ENCODE measurements around the gene ZNF638. TPM values are rescaled to one million over a fixed set of nuclear protein-coding genes. Genes with fewer than 3 reads are reported as not detected.

Gene ZNF638
- total and polyA plus RNA-seq, 9 of the 15 experiments (the other 6 are each of a cell fraction or from before 2014, with no cell fraction given), result 53.3 to 165 (median 98.8) TPM

DNA sequence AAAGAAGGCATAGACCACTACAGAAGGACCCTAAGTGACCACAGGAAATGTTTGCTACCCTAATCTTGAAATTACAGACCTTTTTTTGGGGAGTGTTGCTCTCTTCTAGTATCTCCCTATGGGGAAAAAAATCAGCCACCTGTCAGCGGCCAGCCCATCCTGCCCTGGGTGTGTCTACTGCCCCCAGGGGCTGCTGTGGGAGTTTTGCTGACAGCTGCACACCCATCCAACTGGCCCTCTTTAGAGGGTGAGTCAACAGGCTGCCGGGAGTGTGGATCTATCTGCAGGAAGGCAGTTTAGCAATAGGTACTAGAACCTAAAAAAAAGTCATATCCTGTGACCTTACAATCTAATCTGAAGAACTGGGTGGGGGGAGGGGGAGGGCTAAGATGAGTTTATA, 121.0 kb downstream of the ZNF638 start (continued):
- TF ChIP-seq HMGXB4 (CRISPR knock-in tag; IDR thresholded peaks at IDR 0.05) (no peak), E2F3 (CRISPR knock-in tag; IDR thresholded peaks at IDR 0.05) (no peak), MYNN (IDR thresholded peaks at IDR 0.05) (no peak), MYNN (CRISPR knock-in tag; IDR thresholded peaks at IDR 0.05) (no peak), JUN (IDR thresholded peaks at IDR 0.05; ENCODE audit: borderline replicate concordance, low read depth, low read length) (peak; percentile 31; the same call in 1 of the 2 replicates), JUN (CRISPR knock-in tag; IDR thresholded peaks at IDR 0.05; ENCODE audit: borderline replicate concordance) (no peak), CEBPB (tag; IDR thresholded peaks at IDR 0.05) (peak; percentile 73), MAFF (IDR thresholded peaks at IDR 0.05; ENCODE audit: low read length) (0 out of 2 replicates have a peak, but pooled peaks have one; percentile 9), YY1 (IDR thresholded peaks at IDR 0.05; ENCODE audit: borderline replicate concordance in 1 of 3, control insufficient read depth in 1 of 3, extremely low read depth in 1 of 3, insufficient read depth in 3 of 3, insufficient read length in 1 of 3, insufficient replicate concordance in 2 of 3, low read depth in 1 of 3, low read length in 2 of 3) (no peak), UBTF (IDR thresholded peaks at IDR 0.05; ENCODE audit: borderline replicate concordance in 1 of 2, low read depth in 2 of 2, low read length in 2 of 2) (peak in 1 of 2 experiments; percentile 60; a peak in 1 of 4 replicates), BRD9 (IDR thresholded peaks at IDR 0.05; ENCODE audit: low read depth, partially characterized antibody) (no peak), BCOR (IDR thresholded peaks at IDR 0.05) (no peak), ZNF316 (IDR thresholded peaks at IDR 0.05) (no peak), FOXP1 (CRISPR knock-in tag; IDR thresholded peaks at IDR 0.05) (no peak), SIX5 (IDR thresholded peaks at IDR 0.05; ENCODE audit: borderline replicate concordance in 1 of 2, insufficient read depth in 1 of 2, low read depth in 1 of 2, low read length in 2 of 2) (no peak), ZNF318 (IDR thresholded peaks at IDR 0.05; ENCODE audit: borderline replicate concordance in 1 of 2, low read depth in 1 of 2) (no peak)

Measured in K562 (cell line).